Activated naive CD4-positive, alpha-beta T cell treated with anti-CD3 and anti-CD28 coated beads, Interleukin-2, amount 10 ng/mL, durations not matched to agents 7 days and 5 days (primary cell): ENCODE results near the gene LPAR6.

Experiments used
- CTCF ChIA-PET: fragments of 350-600 bp; sonication (Branson Sonifier 250); formaldehyde crosslinking; loops from one replicate; lab custom pipeline; 2021; ENCODE audit warnings: antibody characterized with exemption; lab: Charles Lee
- DNase-seq: peaks from one replicate; pipeline ENCODE4 v3.0.0-alpha.2; 2020
- H3K27ac Mint-ChIP-seq: one replicate; pipeline ENCODE4 v1.8.0; 2021; ENCODE audit warnings: mild to moderate bottlenecking, moderate library complexity, mixed read lengths
- H3K27me3 Mint-ChIP-seq: one replicate; pipeline ENCODE4 v1.8.0; 2021; ENCODE audit warnings: mild to moderate bottlenecking, mixed read lengths
- H3K36me3 Mint-ChIP-seq: one replicate; pipeline ENCODE4 v1.8.0; 2021; ENCODE audit warnings: mixed read lengths
- H3K4me1 Mint-ChIP-seq: one replicate; pipeline ENCODE4 v1.8.0; 2021; ENCODE audit warnings: mixed read lengths
- H3K4me3 Mint-ChIP-seq: one replicate; pipeline ENCODE4 v1.8.0; 2021; ENCODE audit warnings: mild to moderate bottlenecking, moderate library complexity, mixed read lengths
- H3K9me3 Mint-ChIP-seq: one replicate; pipeline ENCODE4 v1.8.0; 2021; ENCODE audit warnings: mixed read lengths

The LPAR6 gene

DNA sequence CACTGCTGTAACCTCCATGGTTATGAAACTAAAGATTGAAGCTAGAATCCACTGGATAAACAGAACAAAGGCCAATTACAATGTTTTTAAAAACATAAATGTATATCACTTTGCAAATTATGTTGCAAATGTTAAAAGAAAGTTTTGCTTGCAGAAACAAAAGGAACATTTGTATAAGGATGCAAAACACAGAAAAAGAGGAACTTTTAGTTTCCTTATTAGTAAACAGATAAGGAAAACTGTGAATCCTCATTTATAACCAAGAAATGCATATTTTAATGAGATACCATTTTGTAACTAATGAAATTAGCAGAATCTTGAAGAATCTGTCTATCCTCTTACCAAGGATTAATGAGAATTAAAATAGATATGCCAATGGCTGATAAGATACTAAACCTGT is 32.3 kb downstream of the LPAR6 start:
- Mint-ChIP-seq H3K27me3 (no peaks in the 10 kb centered on the region), H3K4me1 (peaks cover 3% of the 10 kb centered on the region), H3K36me3 (peaks cover 58% of the 10 kb centered on the region), H3K27ac (no peak overlapping the region), H3K9me3 (no peaks in the 10 kb centered on the region), H3K4me3 (no peak overlapping the region)
- CTCF ChIA-PET: no interaction called here
- DNase-seq: no peak

DNA sequence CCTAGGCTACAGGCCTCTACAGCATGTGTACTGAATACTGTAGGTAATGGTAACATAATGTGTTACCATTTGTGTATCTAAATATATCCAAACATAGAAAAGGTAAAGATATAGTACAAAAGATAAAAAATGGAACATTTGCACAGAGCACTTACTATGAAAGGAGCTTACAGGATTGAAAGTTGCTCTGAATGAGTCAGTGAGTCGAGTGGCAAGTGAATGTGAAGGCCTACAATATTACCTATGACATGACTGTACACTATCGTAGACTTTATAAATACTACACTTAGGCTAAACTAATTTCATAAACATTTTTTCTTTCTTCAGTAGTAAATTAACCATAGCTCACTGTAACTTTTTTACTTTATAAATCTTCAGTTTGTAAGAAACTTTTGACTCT is 35.1 kb downstream of the LPAR6 start:
- no peak overlapping the region for H3K27ac Mint-ChIP-seq
- no peak for DNase-seq
- CTCF ChIA-PET: no interaction called here
- H3K4me1 Mint-ChIP-seq: no peaks in the 10 kb centered on the region
- H3K4me3 Mint-ChIP-seq: no peak overlapping the region
- H3K27me3 Mint-ChIP-seq: no peaks in the 10 kb centered on the region
- peaks cover 4% of the 10 kb centered on the region for H3K9me3 Mint-ChIP-seq
- peaks cover 58% of the 10 kb centered on the region for H3K36me3 Mint-ChIP-seq

DNA sequence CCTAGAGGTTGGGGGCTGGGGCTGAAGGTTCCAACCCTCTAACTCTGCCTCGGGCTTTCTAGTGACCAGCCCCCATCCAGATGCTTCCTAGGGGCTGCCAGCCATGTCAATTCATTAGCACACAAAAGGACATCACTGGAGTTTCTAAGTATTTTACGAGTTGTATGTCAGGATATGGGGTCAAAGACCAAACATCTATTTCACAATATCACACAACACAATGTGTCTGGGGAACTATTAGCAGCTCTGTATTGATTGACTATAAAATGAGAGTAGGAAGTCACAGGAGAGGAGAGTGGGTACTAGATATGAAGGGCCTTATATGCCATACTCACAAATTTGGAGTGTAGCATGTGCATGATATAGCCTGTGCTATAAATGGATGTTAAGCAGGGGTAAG is 42.1 kb downstream of the LPAR6 start:
- Mint-ChIP-seq H3K9me3 (peaks cover 4% of the 10 kb centered on the region), H3K27me3 (no peaks in the 10 kb centered on the region), H3K36me3 (peaks cover 46% of the 10 kb centered on the region), H3K4me3 (no peak overlapping the region), H3K27ac (no peak overlapping the region), H3K4me1 (no peaks in the 10 kb centered on the region)
- CTCF ChIA-PET: no interaction called here
- no peak for DNase-seq

DNA sequence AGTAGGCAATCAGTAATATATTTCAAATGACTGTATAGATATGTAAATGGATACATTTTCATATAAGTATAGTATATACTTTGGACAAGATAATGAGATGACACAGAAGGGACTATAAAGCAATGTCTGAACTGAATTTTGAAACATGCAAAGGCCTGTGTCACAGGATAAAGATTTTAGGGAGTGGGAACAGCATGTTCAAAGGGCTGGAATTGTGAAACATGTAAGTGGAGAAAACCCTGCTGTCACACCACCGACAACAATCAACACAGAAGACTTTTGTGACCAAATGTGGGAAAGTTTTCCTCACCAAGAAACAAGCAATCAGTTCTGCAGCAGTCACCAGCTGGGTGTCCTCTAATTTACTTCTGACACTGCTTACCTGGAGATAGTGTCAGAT is 42.9 kb downstream of the LPAR6 start:
- CTCF ChIA-PET: no interaction called here
- DNase-seq: no peak
- Mint-ChIP-seq H3K27me3 (no peaks in the 10 kb centered on the region), H3K9me3 (peaks cover 4% of the 10 kb centered on the region), H3K27ac (no peak overlapping the region), H3K36me3 (peaks cover 48% of the 10 kb centered on the region), H3K4me3 (no peak overlapping the region), H3K4me1 (no peaks in the 10 kb centered on the region)
